Progenitor cell of endocrine pancreas (in vitro differentiated cells): ENCODE measurements around the gene SLC16A2. TPM values are rescaled to one million over a fixed set of nuclear protein-coding genes. Genes with fewer than 3 reads are reported as not detected.

Experiments used
- DNase-seq: peaks from one replicate; pipeline ENCODE4 v3.0.0; 2021; ENCODE audit warnings: low spot score; ENCODE audit not compliant: unreplicated experiment
- H3K27ac Mint-ChIP-seq: 2 replicates; pipeline ENCODE4 v1.8.0; 2021; ENCODE audit warnings: mild to moderate bottlenecking, moderate library complexity, mixed read lengths
- H3K27me3 Mint-ChIP-seq: 2 replicates; pipeline ENCODE4 v1.8.0; 2021; ENCODE audit warnings: mixed read lengths
- H3K36me3 Mint-ChIP-seq: 2 replicates; pipeline ENCODE4 v1.8.0; 2022; ENCODE audit warnings: mixed read lengths; ENCODE audit not compliant: insufficient read depth
- H3K4me1 Mint-ChIP-seq: 2 replicates; pipeline ENCODE4 v1.8.0; 2021; ENCODE audit warnings: low read depth, mixed read lengths
- H3K4me3 Mint-ChIP-seq: 2 replicates; pipeline ENCODE4 v1.8.0; 2021; ENCODE audit warnings: low read depth, mild to moderate bottlenecking, moderate library complexity, mixed read lengths
- H3K9me3 Mint-ChIP-seq: 2 replicates; pipeline ENCODE4 v1.8.0; 2021; ENCODE audit warnings: low read depth, mixed read lengths
- CTCF ChIP-seq: fragments of 200-600 bp; sonication (generic); IDR thresholded peaks from one replicate; pipeline ENCODE4 v1.5.0; 2021; ENCODE audit warnings: antibody characterized with exemption, mild to moderate bottlenecking; ENCODE audit not compliant: unreplicated experiment
- total RNA-seq: library from RNA; stranded (reverse); gene quantifications from 2 replicates; pipeline ENCODE4 v1.2.1, GENCODE V29; 2021

SLC16A2 gene
- total RNA-seq, 1 donor from 2014 or later = 9.0 TPM

- Mint-ChIP-seq H3K36me3 (peaks cover 3% of the 10 kb centered on the region), H3K9me3 (peaks cover 16% of the 10 kb centered on the region), H3K27me3 (no peaks in the 10 kb centered on the region), H3K27ac (no peak overlapping the region), H3K4me1 (no peaks in the 10 kb centered on the region), H3K4me3 (no peak overlapping the region)
- no peak for TF ChIP-seq CTCF
- DNase-seq = no peak
These were observed 23.8 kb downstream of the SLC16A2 start for GRCh38 chrX:74445099-74445498.

GRCh38 chrX:74446876-74447275 is 25.6 kb downstream of the SLC16A2 start:
- no peaks in the 10 kb centered on the region for H3K36me3 Mint-ChIP-seq
- no peak for DNase-seq
- no peaks in the 10 kb centered on the region for H3K4me1 Mint-ChIP-seq
- no peak overlapping the region for H3K27ac Mint-ChIP-seq
- H3K9me3 Mint-ChIP-seq = peaks cover 9% of the 10 kb centered on the region
- no peaks in the 10 kb centered on the region for H3K27me3 Mint-ChIP-seq
- no peak overlapping the region for H3K4me3 Mint-ChIP-seq
- no peak for TF ChIP-seq CTCF

- H3K27me3 Mint-ChIP-seq = no peaks in the 10 kb centered on the region
- no peaks in the 10 kb centered on the region for H3K4me1 Mint-ChIP-seq
- no peak overlapping the region for H3K27ac Mint-ChIP-seq
- TF ChIP-seq CTCF = no peak
- H3K4me3 Mint-ChIP-seq = no peak overlapping the region
- H3K9me3 Mint-ChIP-seq = peaks cover 9% of the 10 kb centered on the region
- no peak for DNase-seq
- no peaks in the 10 kb centered on the region for H3K36me3 Mint-ChIP-seq
These were observed 27.4 kb downstream of the SLC16A2 start for GRCh38 chrX:74448669-74449068.

- no peak overlapping the region for H3K4me3 Mint-ChIP-seq
- H3K27ac Mint-ChIP-seq = no peak overlapping the region
- peaks cover 12% of the 10 kb centered on the region for H3K9me3 Mint-ChIP-seq
- DNase-seq = no peak
- H3K27me3 Mint-ChIP-seq = no peaks in the 10 kb centered on the region
- no peaks in the 10 kb centered on the region for H3K4me1 Mint-ChIP-seq
- TF ChIP-seq CTCF = no peak
- H3K36me3 Mint-ChIP-seq = no peaks in the 10 kb centered on the region
These were observed 28.1 kb downstream of the SLC16A2 start for GRCh38 chrX:74449322-74449936.

GRCh38 chrX:74449937-74450330 is 28.6 kb downstream of the SLC16A2 start:
- TF ChIP-seq CTCF = no peak

More at GRCh38 chrX:74449937-74450330, 28.6 kb downstream of the SLC16A2 start:
- Mint-ChIP-seq H3K4me3 (no peak overlapping the region), H3K27ac (no peak overlapping the region), H3K27me3 (no peaks in the 10 kb centered on the region), H3K36me3 (no peaks in the 10 kb centered on the region), H3K4me1 (no peaks in the 10 kb centered on the region), H3K9me3 (peaks cover 12% of the 10 kb centered on the region)
- DNase-seq = no peak
